Natural killer cell (primary cell): ENCODE data around the gene SAMD9. TPM values are rescaled to one million over a fixed set of nuclear protein-coding genes. Genes with fewer than 3 reads are reported as not detected.
"Not testable (repeated sequence)": the region's sequence is repeated elsewhere in the genome, so short reads cannot be mapped to it uniquely, and the experiment has no call there.

Experiments used
- ATAC-seq, 3 donors: fragments of 150-1000 bp in 2 of 3; fragments of 200-7000 bp in 1 of 3; cut with Tn5 transposase; 1 replicate in 1 of 3; 2 replicates in 2 of 3; pipeline ENCODE4 v1.10.0; 2021; ENCODE audit warnings: mild to moderate bottlenecking in 2 of 3, moderate library complexity in 2 of 3
- DNase-seq, 2 donors: peaks; one replicate each; pipeline versions ENCODE4 v3.0.0 to v3.0.0-alpha.2; 2013 to 2021; ENCODE audit warnings: mixed read lengths in 1 of 2
- H3K27ac ChIP-seq: one replicate; pipeline ENCODE4 v1.5.1; 2013; ENCODE audit warnings: mild to moderate bottlenecking, low read length
- H3K27me3 ChIP-seq: one replicate; pipeline ENCODE4 v1.6.1; 2013; ENCODE audit warnings: low read length; ENCODE audit not compliant: control insufficient read depth, insufficient read depth
- H3K36me3 ChIP-seq: one replicate; pipeline ENCODE4 v1.6.1; 2013; ENCODE audit warnings: low read length; ENCODE audit not compliant: control insufficient read depth, insufficient read depth
- H3K4me1 ChIP-seq: one replicate; pipeline ENCODE4 v1.6.1; 2013; ENCODE audit warnings: low read length; ENCODE audit not compliant: control insufficient read depth, insufficient read depth
- H3K4me3 ChIP-seq: one replicate; pipeline ENCODE4 v1.5.1; 2013; ENCODE audit warnings: low read length
- H3K9me3 ChIP-seq: one replicate; pipeline ENCODE4 v1.6.1; 2013; ENCODE audit warnings: low read length; ENCODE audit not compliant: control insufficient read depth, insufficient read depth
- H3K27ac Mint-ChIP-seq, 2 donors: one replicate each; pipeline ENCODE4 v1.8.0; 2022; ENCODE audit warnings: mild to moderate bottlenecking in 2 of 2, mixed read lengths in 2 of 2, moderate library complexity in 1 of 2
- H3K27me3 Mint-ChIP-seq, 2 donors: one replicate each; pipeline ENCODE4 v1.8.0; 2022; ENCODE audit warnings: low read depth in 2 of 2, mixed read lengths in 2 of 2
- H3K36me3 Mint-ChIP-seq: one replicate; pipeline ENCODE4 v1.8.0; 2022; ENCODE audit warnings: mixed read lengths
- H3K4me1 Mint-ChIP-seq, 2 donors: one replicate each; pipeline ENCODE4 v1.8.0; 2022; ENCODE audit warnings: mixed read lengths in 2 of 2
- H3K4me3 Mint-ChIP-seq: one replicate; pipeline ENCODE4 v1.8.0; 2022; ENCODE audit warnings: mild to moderate bottlenecking, moderate library complexity, mixed read lengths
- H3K9me3 Mint-ChIP-seq, 2 donors: one replicate each; pipeline ENCODE4 v1.8.0; 2022; ENCODE audit warnings: mixed read lengths in 2 of 2
- WGBS: methylation state at CpG from one replicate; pipeline ENCODE4 v1.1.7; 2013; ENCODE audit warnings: missing lambda C conversion rate; ENCODE audit not compliant: insufficient coverage; 5-methylcytosine and 5-hydroxymethylcytosine counted together
- intact Hi-C: fragments of 100-400 bp; cut with micrococcal nuclease; formaldehyde crosslinking; loops from one replicate; pipeline ENCODE4 v1.14.2; 2022
- total RNA-seq, 4 donors: library from RNA; stranded (reverse); fragments of 120-200 nt in 1 of 4; gene quantifications; one replicate each; pipeline versions ENCODE4 v1.2.3 to v1.2.4, GENCODE V29; 2013 to 2022
- TF ChIP-seq, protein P1 (sequence below): fragments of 200-600 bp; IDR thresholded peaks from one replicate; pipeline ENCODE4 v1.8.0; 2022; ENCODE audit warnings: antibody characterized with exemption

Gene SAMD9
- total RNA-seq, 3 donors from 2014 or later (not counting 1 experiment from before 2014, with no cell fraction given): 52.3 to 70.0 (median 56.9) TPM

DNA sequence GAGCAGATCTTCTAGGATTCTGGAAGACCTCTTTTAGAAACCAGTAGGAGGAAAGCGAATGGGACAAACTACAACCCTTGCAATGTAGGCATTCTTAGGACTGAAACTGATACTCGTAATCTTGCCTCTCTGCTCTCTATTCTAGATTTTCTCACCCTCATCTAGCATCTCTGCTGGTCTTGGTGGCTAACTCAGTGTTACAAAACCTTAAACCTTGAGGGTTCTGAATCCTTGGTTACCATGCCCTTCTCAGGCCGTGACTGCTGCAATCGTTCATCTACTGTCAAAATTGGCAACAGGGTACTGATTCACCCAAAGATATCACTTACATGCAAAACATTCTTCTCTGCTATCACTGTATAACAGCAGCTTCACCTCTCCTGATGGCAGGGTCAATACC is 55.2 kb downstream of the SAMD9 start:
- Histone ChIP-seq H3K4me1 (no peaks in the 10 kb centered on the region), H3K9me3 (no peaks in the 10 kb centered on the region), H3K27ac (no peak overlapping the region), H3K4me3 (no peak overlapping the region), H3K36me3 (no peaks in the 10 kb centered on the region), H3K27me3 (no peaks in the 10 kb centered on the region)
- DNase-seq (no peak), ATAC-seq (no peak)
- H3K4me1 Mint-ChIP-seq: no peaks in the 10 kb centered on the region
- peaks cover 6% of the 10 kb centered on the region for H3K36me3 Mint-ChIP-seq
- H3K4me3 Mint-ChIP-seq: no peak overlapping the region
- H3K27ac Mint-ChIP-seq: no peak overlapping the region
- WGBS: 89% methylated on average over 4 of the region's 4 CpGs
- TF ChIP-seq, protein P1, sequence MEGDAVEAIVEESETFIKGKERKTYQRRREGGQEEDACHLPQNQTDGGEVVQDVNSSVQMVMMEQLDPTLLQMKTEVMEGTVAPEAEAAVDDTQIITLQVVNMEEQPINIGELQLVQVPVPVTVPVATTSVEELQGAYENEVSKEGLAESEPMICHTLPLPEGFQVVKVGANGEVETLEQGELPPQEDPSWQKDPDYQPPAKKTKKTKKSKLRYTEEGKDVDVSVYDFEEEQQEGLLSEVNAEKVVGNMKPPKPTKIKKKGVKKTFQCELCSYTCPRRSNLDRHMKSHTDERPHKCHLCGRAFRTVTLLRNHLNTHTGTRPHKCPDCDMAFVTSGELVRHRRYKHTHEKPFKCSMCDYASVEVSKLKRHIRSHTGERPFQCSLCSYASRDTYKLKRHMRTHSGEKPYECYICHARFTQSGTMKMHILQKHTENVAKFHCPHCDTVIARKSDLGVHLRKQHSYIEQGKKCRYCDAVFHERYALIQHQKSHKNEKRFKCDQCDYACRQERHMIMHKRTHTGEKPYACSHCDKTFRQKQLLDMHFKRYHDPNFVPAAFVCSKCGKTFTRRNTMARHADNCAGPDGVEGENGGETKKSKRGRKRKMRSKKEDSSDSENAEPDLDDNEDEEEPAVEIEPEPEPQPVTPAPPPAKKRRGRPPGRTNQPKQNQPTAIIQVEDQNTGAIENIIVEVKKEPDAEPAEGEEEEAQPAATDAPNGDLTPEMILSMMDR: no peak
- no peaks in the 10 kb centered on the region for H3K9me3 Mint-ChIP-seq
- intact Hi-C loops: no loop called here
- H3K27me3 Mint-ChIP-seq: peaks cover 8 to 41% of the 10 kb centered on the region in 2 donors

DNA sequence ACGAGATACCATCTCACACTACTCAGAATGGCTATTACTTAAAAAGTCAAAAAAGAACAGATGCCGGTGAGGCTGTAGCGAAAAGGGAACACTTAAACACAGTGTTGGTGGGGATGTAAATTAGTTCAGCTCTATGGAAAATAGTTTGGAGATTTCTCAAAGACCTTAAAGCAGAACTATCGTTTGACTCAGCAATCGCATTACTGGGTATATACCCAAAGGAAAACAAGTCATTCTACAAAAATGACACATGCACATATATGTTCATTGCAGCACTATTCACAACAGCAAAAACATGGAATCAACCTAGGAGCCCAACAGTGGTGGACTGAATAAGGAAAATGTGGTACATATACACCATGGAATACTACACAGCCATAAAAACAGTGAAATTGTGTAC is 56.9 kb downstream of the SAMD9 start:
- Mint-ChIP-seq H3K4me3 (no peak overlapping the region), H3K27me3 (peaks cover 8 to 27% of the 10 kb centered on the region in 2 donors), H3K27ac (no peak overlapping the region), H3K36me3 (peaks cover 1% of the 10 kb centered on the region), H3K4me1 (no peaks in the 10 kb centered on the region), H3K9me3 (no peaks in the 10 kb centered on the region)
- H3K9me3 ChIP-seq: no peaks in the 10 kb centered on the region
- DNase-seq (no peak), ATAC-seq (no peak)
- no peaks in the 10 kb centered on the region for H3K4me1 ChIP-seq
- WGBS: 86% methylated on average over 5 of the region's 5 CpGs
- intact Hi-C loops: no loop called here
- TF ChIP-seq, protein P1: no peak
- H3K27ac ChIP-seq: no peak overlapping the region
- H3K27me3 ChIP-seq: no peaks in the 10 kb centered on the region
- no peak overlapping the region for H3K4me3 ChIP-seq
- H3K36me3 ChIP-seq: no peaks in the 10 kb centered on the region

DNA sequence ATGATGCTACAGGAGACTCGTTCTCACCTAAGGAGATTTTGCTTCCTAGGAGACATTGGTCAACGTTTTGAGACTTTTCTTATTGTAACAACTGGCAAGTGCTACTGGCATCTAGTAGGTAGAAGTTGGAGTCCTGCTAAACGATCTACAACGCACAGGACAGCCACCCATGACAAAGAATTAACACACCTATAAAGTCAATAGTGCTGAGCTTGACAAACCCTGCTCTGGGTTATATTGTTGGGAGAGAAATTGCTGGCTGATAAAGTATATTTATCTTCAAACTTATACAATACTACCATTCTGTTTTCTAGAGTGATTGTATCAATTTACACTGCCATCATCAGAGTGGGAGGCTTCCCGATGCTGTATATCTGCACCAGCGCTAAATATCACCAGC is 57.8 kb downstream of the SAMD9 start:
- no peak for DNase-seq
- no peaks in the 10 kb centered on the region for H3K4me1 Mint-ChIP-seq
- intact Hi-C loops: no loop called here

DNA sequence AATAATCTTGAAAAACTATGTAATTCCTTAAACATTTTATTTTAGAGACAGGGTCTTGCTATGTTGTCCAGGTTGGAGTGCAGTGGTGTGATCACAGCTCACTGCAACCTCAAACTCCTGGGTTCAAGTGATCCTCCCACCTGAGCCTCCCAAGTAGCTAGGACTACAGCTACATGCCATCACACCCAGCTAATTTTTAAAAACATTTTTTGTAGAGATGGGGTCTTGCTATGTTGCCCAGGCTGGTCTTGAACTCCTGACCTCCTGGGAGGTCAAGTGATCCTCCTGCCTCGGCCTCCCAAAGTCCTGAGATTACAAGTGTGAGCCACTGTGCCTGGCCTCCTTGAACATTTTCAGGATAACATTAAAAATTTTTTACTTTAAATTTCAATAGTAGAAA is 61.2 kb downstream of the SAMD9 start:
- not testable (repeated sequence) for ATAC-seq, H3K9me3 ChIP-seq, H3K36me3 Mint-ChIP-seq, H3K27ac ChIP-seq, H3K9me3 Mint-ChIP-seq, H3K4me3 Mint-ChIP-seq, H3K4me1 Mint-ChIP-seq, H3K27me3 ChIP-seq, H3K27ac Mint-ChIP-seq, H3K4me1 ChIP-seq, H3K36me3 ChIP-seq, H3K4me3 ChIP-seq, DNase-seq
- intact Hi-C loops: loop anchor here (10.0 kb wide), 1 partner anchor 532 kb away; the partner anchor contains the start of genes PEX1 and RBM48
- WGBS: 100% methylated on average over 1 of the region's 1 CpG
- H3K27me3 Mint-ChIP-seq: peaks cover 2 to 12% of the 10 kb centered on the region in 2 donors

More for the DNA sequence above, 57.8 kb downstream of the SAMD9 start:
- WGBS: 83% methylated on average over 4 of the region's 6 CpGs
- Histone ChIP-seq H3K4me3 (no peak overlapping the region), H3K27me3 (no peaks in the 10 kb centered on the region), H3K36me3 (no peaks in the 10 kb centered on the region), H3K27ac (no peak overlapping the region), H3K9me3 (no peaks in the 10 kb centered on the region), H3K4me1 (no peaks in the 10 kb centered on the region)
- TF ChIP-seq, protein P1: no peak
- H3K27me3 Mint-ChIP-seq: peaks cover 8 to 19% of the 10 kb centered on the region in 2 donors
- no peak overlapping the region for H3K27ac Mint-ChIP-seq
- H3K9me3 Mint-ChIP-seq: no peaks in the 10 kb centered on the region
- no peaks in the 10 kb centered on the region for H3K36me3 Mint-ChIP-seq
- ATAC-seq: no peak
- no peak overlapping the region for H3K4me3 Mint-ChIP-seq
